GM13977 (cell line): ENCODE results near the gene NGB.

Source experiments
- DNase-seq: peaks from one replicate; pipeline ENCODE4 v3.0.0; 2012; ENCODE audit warnings: low spot score
- CTCF ChIP-seq: IDR thresholded peaks from 2 replicates; pipeline ENCODE4 v1.5.1; 2012; ENCODE audit warnings: mild to moderate bottlenecking, control low read depth; ENCODE audit not compliant: insufficient read depth; ENCODE audit errors: extremely low read depth, missing control alignments
- in situ Hi-C: fragments of 300-500 bp; cut with MboI; formaldehyde crosslinking; loops from one replicate; pipeline ENCODE4 v1.12.0; 2022; ENCODE audit warnings: low sequenced_read_pairs, low pct_unique_long_range_greater_than_20kb, mixed read lengths, inconsistent platforms; ENCODE audit not compliant: unreplicated experiment

NGB gene

GRCh38 chr14:77260199-77260598 lies 10.8 kb downstream of the NGB start:
- in situ Hi-C loops, result no loop called here
- no peak for TF ChIP-seq CTCF
- DNase-seq, result no peak

GRCh38 chr14:77259025-77259715 lies 11.8 kb downstream of the NGB start:
- no peak for DNase-seq
- in situ Hi-C loops, result no loop called here
- TF ChIP-seq CTCF, result no peak

GRCh38 chr14:77258566-77258965 lies 12.4 kb downstream of the NGB start:
- no peak for TF ChIP-seq CTCF
- in situ Hi-C loops, result no loop called here
- DNase-seq, result no peak

GRCh38 chr14:77257700-77258099 lies 13.3 kb downstream of the NGB start:
- in situ Hi-C loops, result no loop called here
- TF ChIP-seq CTCF, result no peak
- DNase-seq, result no peak

GRCh38 chr14:77256694-77257093 lies 14.3 kb downstream of the NGB start:
- no peak for TF ChIP-seq CTCF
- in situ Hi-C loops, result no loop called here
- no peak for DNase-seq

- DNase-seq, result no peak
- in situ Hi-C loops, result no loop called here
- TF ChIP-seq CTCF, result no peak
These were observed 17.4 kb downstream of the NGB start for GRCh38 chr14:77253333-77254190.
